Measurements from ENCODE around the gene IMMT.

- TF ChIP-seq ZNF830 (CRISPR knock-in tag; IDR thresholded peaks at IDR 0.05) (no peak), CTCF (IDR thresholded peaks at IDR 0.05 in 2 of 3, conservative IDR thresholded peaks at IDR 0.05 in 1 of 3; ENCODE audit: insufficient read depth in 2 of 3, low read depth in 1 of 3, low read length in 3 of 3) (no peak), ZNF316 (IDR thresholded peaks at IDR 0.05) (no peak)
Measured at GRCh38 chr2:86138736-86139625, 56.3 kb downstream of the IMMT start.

Measured in K562 (cell line).